ENCODE data around the gene GRPEL1. TPM values are rescaled to one million over a fixed set of nuclear protein-coding genes. Genes with fewer than 3 reads are reported as not detected.

GRPEL1 gene
- total RNA-seq (2021; ENCODE audit: unreplicated experiment) (80.1 TPM), Bru-seq, nascent RNA (percentile 89 among the genes with signal in this experiment), BruChase-seq, experiment 1, labeled RNA remaining after a 6-hour chase (percentile 91 among the genes with signal in this experiment), BruChase-seq, experiment 2, labeled RNA remaining after a 2-hour chase (percentile 93 among the genes with signal in this experiment)
- 61.9 and 78.0 TPM in 2 replicates for polyA plus RNA-seq (2012)
- long read RNA-seq, transcript GRPEL1-201 (4 exons, 2,775 nt): major isoform, 132 of 151 reads
- long read RNA-seq, partial matches to known transcripts: 0 of 151 reads
- long read RNA-seq, other reads (novel, unspliced or antisense): 18 of 151 reads

- Histone ChIP-seq H3K27ac (ENCODE audit: low read depth, low read length) (peak within 1 kb of the TSS; percentile 78), H3K9me3 (ENCODE audit: control insufficient read depth in 1 of 2, insufficient read depth in 1 of 2, low read depth in 1 of 2, low read length in 2 of 2) (no peaks in the 10 kb centered on the region), H3K4me2 (ENCODE audit: low read length) (peak within 1 kb of the TSS; percentile 97), H3K4me3 (replicated peaks in 1 of 2; ENCODE audit: low read depth in 1 of 2, low read length in 2 of 2) (peak within 1 kb of the TSS; percentile 91 to 93), H4K20me1 (ENCODE audit: insufficient read depth) (no peaks in the 10 kb centered on the region), H3K79me2 (ENCODE audit: insufficient read depth, low read length) (peaks cover 52% of the 10 kb centered on the region), H3K27me3 (ENCODE audit: insufficient read depth, low read length) (no peaks in the 10 kb centered on the region), H3K36me3 (ENCODE audit: control insufficient read depth in 1 of 2, insufficient read depth in 2 of 2, low read length in 2 of 2) (peaks cover 16 to 25% of the 10 kb centered on the region in 2 experiments; a peak in 3 of 4 replicates), H3K9me2 (ENCODE audit: insufficient read depth) (no peaks in the 10 kb centered on the region), H3K9ac (ENCODE audit: low read length) (peak within 1 kb of the TSS; percentile 94), H2AFZ (ENCODE audit: low read depth, low read length, poor library complexity, severe bottlenecking) (no peak within 1 kb of the TSS), H3K4me1 (ENCODE audit: control insufficient read depth in 1 of 2, insufficient read depth in 2 of 2, low read length in 2 of 2) (peaks cover 11 to 28% of the 10 kb centered on the region in 2 experiments; a peak in 3 of 4 replicates)
- POLR2A ChIA-PET: interaction anchor here (0.7 to 1.6 kb wide), 6 partner anchors 11 to 394 kb away, joined by 3 to 7 read pairs (median 4); partner anchors contain the start of gene TADA2B
- peak; percentile 98 for DNase-seq (ENCODE audit: low read depth, low spot score)
- RAD21 ChIA-PET (ENCODE audit: low non-redundant PET in 1 of 2, low total read pairs in 2 of 2, uncharacterized antibody in 2 of 2, unreplicated experiment in 2 of 2): interaction anchor here in 1 of 2 experiments (0.6 kb wide), 1 partner anchor 137 kb away, joined by 3 read pairs; no protein-coding TSS in a partner anchor
- intact Hi-C loops (cut with micrococcal nuclease): loop anchor here (1.0 kb wide), 1 partner anchor 80 kb away; no protein-coding TSS in a partner anchor
- no peak for TF ChIP-seq EZH2 (IDR thresholded peaks at IDR 0.05)
- TF ChIP-seq SRF (IDR thresholded peaks at IDR 0.05; ENCODE audit: low read depth): no peak
- TF ChIP-seq SP1 (IDR thresholded peaks at IDR 0.05; ENCODE audit: low read depth): no peak
- TF ChIP-seq ZFX (IDR thresholded peaks at IDR 0.05): peak; percentile 92; the same call in 1 of the 2 replicates
- TF ChIP-seq ZBTB33 (IDR thresholded peaks at IDR 0.05; ENCODE audit: extremely low read depth, insufficient replicate concordance, low read length): no peak
- TF ChIP-seq YY1 (IDR thresholded peaks at IDR 0.05; ENCODE audit: extremely low read depth, insufficient replicate concordance, low read depth, low read length): peak; percentile 86
- TF ChIP-seq JUND (IDR thresholded peaks at IDR 0.05): no peak
- peak; percentile 96 for TF ChIP-seq POLR2A (IDR thresholded peaks at IDR 0.05; ENCODE audit: borderline replicate concordance, extremely low read depth, insufficient read depth, insufficient read length)
- no peak for TF ChIP-seq RAD21 (IDR thresholded peaks at IDR 0.05; ENCODE audit: low read depth)
- TF ChIP-seq, protein P1, sequence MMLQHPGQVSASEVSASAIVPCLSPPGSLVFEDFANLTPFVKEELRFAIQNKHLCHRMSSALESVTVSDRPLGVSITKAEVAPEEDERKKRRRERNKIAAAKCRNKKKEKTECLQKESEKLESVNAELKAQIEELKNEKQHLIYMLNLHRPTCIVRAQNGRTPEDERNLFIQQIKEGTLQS (IDR thresholded peaks at IDR 0.05): no peak
- TF ChIP-seq, protein P2, sequence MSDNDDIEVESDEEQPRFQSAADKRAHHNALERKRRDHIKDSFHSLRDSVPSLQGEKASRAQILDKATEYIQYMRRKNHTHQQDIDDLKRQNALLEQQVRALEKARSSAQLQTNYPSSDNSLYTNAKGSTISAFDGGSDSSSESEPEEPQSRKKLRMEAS (IDR thresholded peaks at IDR 0.05): no peak
- TF ChIP-seq TCF7L2 (IDR thresholded peaks at IDR 0.05; ENCODE audit: borderline replicate concordance, extremely low read depth, insufficient read depth, insufficient read length): no peak
- TF ChIP-seq ELF1 (IDR thresholded peaks at IDR 0.05; ENCODE audit: borderline replicate concordance, low read depth): no peak
- peak; percentile 97 for TF ChIP-seq POLR2AphosphoS5 (IDR thresholded peaks at IDR 0.05; ENCODE audit: low read depth, low read length)
- CTCF ChIA-PET: interaction anchor here (0.8 to 1.9 kb wide), 5 partner anchors 9 to 194 kb away, joined by 3 to 7 read pairs (median 4); a partner anchor contains a TSS
- peak; percentile 88 for ATAC-seq
- BruUV-seq (replicated peaks): no TSS peak
Observed at GRCh38 chr4:7067452-7068278, at the start of gene GRPEL1. TSS of gene GRPEL1 (minus strand) at chr4:7068064. CDS start at chr4:7068032, 32 bp downstream.

All from HCT116 (cell line).